Gastroesophageal sphincter (tissue), 3 donors: ENCODE data around the gene DCANP1.

Experiments used
- CTCF ChIP-seq, 4 experiments: fragments of 200-600 bp in 2 of 4; fragments of 450-650 bp in 2 of 4; sonication (generic) in 1 of 4; IDR thresholded peaks; one replicate each; pipeline ENCODE4 v1.5.1; 2017 to 2019; ENCODE audit warnings: antibody characterized with exemption in 4 of 4, mild to moderate bottlenecking in 2 of 4, moderate library complexity in 2 of 4
- POLR2AphosphoS5 ChIP-seq: sonication (generic); formaldehyde crosslinking; IDR thresholded peaks from one replicate; pipeline ENCODE4 v1.6.1; 2017; ENCODE audit warnings: antibody characterized with exemption

GRCh38 chr5:135446615-135447014, 533 bp downstream of the DCANP1 start:
- TF ChIP-seq CTCF (IDR thresholded peaks at IDR 0.05) (no peak), POLR2AphosphoS5 (no peak)
